ENCODE data around the gene CACNA1F.
A peak's percentile ranks its signal among the peaks of the same experiment; 100 is the strongest.

Gene CACNA1F

DNA sequence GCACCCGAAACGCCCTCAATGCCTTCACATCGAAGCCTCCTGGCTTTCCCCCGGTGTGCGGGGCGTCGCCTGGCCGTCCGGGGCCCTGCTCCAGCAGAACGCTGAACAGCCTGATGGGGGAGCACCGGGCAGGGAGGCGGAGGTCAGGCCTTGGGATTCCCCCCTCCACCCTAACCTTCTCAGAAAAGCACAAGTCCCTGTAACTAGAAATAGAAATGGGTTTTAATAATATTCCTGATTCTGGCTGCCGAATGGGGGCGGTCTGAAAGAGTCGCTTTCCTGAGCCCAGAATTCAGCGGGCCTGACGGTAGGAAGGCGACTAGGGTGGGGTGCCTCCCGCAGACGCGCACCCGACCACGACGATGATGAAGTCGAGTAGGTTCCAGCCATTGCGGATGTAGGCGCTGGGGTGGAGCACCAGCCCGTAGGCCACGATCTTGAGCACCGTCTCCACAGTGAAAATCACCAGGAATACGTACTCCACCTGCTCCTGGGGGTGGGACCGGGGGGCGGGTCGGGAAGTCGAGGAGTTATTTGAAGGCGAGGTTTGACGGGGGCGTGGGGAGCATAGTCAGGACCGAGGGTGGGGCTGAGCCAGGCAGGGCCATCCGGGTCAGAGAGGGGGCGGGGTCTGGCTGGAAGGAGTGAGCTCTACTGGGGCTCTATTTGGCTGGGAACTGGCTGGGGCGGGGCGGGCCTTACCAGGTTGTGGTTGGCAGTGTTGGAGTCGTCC is 2.5 kb downstream of the CACNA1F start:
- peak; percentile 5 to 63 for DNase-seq (ENCODE audit: low read depth in 2 of 2)

DNA sequence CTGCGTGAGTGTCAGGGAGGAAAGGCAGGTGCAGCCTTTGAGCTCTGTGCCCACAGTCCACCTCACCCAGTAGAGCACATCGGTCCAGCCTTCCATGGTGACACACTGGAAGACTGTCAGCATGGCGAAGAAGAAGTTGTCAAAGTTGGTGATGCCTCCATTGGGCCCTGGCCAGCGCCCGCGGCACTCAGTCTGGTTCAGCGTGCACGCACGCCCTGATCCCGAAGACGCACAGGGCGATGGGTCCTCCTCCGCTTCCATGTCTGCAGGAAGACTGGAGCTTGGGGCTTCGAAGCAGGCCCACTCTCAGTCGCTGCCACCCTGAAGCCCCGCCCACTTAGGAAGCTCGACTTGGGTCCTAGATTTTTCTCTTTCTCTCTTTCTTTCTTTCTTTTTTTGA is 5.0 kb downstream of the CACNA1F start:
- no peak for DNase-seq (ENCODE audit: low read depth in 2 of 2)

DNA sequence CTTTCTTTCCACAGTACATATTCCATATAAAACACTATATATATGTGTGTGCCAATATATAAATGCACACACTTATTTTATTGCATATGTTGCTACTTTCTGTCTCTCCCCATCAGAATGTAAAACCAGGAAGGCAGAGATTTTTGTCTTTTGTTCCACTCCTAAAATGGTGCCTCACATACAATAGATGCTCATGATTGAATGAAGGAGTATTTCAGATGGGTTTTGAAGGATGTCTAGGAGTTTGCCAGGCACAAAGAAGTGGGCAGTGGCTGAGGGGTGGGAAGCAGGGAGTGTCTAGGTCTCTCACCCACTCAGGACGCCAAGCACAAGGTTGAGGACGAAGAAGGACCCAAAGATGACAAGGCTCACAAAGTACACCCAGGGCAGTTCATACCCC is 5.4 kb downstream of the CACNA1F start:
- DNase-seq (ENCODE audit: low read depth in 2 of 2), result no peak

DNA sequence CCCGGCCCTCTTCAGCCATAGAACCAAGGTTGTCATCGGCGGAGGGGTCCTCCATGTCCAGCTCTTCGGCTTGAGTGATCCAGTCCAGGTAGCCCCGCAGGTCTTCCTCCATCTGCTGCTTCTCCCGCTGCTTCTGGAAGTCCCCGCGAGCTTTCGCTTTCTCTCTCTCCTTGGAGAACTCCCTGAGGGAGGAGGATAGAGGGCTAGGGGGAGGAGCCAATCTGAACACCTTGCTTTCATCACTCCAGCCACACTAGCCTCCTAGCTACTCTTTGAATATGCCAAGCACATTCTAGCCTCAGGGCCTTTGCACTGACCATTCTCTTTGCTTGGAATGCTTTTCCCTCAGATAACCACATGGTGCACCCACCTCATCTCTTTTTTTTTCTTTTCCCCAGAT is 6.2 kb downstream of the CACNA1F start:
- no peak for DNase-seq (ENCODE audit: low read depth in 2 of 2)

DNA sequence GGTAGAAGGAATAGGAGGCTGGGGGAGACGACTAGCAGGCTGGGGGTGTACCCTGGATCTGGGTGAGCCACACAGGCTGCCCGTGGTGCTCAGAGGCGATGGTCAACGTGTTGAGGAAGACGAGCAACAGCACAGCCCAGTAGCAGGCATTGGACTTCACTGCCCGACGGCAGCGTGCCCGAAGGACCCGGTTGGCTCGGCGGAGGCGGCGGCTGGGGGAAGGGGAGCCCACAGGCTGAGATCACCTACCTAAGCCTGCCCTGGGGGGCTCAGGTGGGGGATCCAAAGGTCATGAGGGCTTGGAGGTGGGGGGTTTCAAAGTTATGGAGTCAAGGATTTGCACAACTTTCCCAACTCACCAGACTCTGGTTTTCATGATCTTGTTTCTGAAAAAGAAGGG is 7.3 kb downstream of the CACNA1F start:
- no peak for DNase-seq (ENCODE audit: low read depth in 2 of 2)

DNA sequence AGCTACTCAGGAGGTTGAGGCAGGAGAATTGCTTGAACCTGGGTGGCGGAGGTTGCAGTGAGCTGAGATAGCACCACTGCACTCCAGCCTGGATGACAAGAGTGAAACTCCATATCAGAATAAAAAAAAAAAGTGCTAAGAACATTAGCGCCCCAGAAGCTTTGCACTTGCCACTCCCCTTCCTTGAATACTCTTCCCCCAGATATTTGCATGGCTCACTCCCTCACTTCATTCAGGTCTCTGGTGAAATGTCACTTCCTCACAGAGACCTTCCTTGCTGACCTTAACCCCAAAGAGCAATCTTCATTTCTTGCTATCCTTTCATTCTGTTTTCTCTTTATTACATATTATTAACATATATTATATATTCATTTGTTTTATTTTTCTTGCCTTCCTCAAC is 11.3 kb downstream of the CACNA1F start:
- DNase-seq (ENCODE audit: low read depth in 2 of 2), result no peak

DNA sequence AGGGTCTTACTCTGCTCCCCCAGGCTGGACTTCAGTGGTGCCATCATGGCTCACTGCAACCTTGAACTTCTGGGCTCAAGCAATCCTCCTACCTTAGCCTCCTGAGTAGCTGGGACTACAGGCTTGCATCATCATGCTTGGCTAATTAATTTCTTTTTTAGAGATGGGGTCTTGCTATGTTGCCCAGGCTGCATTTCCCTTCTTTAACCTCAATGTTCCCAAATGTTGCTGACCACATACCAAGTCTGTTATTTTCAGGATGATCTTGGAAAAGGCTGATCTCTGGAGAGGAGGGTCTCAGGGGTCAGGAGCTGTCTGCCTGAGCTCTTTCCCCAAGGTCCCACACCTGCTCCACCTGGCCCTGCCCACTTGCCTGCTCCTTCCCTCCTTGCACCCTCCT is 13.0 kb downstream of the CACNA1F start:
- no peak for DNase-seq (ENCODE audit: low read depth in 2 of 2)

DNA sequence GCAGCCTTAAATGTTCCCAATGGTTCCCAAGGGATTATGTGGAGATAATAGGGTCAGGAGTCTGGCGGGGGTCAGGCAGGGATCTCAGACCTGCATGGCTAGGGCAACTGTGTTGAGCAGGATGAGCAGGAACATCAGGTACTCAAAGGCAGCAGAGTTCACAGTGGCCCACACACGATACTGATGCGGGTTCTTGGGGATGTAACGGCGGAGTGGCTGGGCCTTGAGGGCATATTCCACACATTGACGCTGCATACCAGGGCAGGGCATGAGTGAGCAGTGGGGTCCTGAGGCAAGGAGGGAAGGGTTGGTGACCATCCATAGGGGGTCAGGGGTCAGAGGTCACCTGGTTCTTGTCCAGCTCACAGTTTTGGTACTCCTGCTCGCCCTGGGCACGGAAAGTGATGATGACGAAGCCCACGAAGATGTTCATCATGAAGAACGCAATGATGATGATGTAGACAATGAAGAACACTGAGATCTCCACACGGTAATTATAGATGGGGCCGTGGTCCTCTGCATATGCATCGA is 18.1 kb downstream of the CACNA1F start:
- no peak for DNase-seq (ENCODE audit: low read depth in 2 of 2)

DNA sequence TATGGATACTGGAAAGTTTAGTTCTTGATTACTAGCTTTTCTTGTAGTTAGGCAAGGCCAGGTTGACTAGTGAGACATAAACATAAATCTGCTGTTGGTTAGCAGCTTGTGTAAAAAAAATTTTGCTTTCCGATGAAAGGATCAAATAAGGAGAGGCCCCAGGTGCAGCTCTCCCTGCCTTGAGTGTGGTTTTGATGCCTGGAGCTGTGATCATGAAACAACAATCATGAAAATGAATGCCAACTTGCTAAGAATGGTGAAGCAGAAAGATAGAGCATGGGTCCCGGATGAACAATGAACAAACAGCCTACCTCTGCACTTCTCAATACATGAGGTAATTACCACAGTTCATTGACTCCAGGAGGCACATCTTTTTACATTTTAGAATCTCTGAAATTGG is 18.7 kb downstream of the CACNA1F start:
- no peak for DNase-seq (ENCODE audit: low read depth in 2 of 2)

DNA sequence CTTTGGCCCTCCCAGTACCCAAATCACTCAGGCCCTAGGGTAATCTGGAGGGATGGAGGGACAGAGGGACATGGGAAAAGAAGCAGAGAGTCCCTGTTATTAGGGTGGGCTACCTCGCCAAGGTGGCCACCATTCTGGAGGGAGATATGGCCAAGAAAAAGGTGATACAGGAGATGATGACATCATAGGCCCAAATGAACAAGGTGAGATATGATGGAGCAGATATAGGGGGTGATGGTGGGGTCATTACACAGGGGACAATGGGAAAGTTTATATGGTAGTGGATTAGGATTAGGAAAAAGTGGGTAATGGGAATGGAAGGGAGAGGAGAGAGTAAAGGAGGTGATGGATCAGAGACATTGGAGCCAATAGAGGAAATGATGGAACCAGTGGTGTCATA is 20.3 kb downstream of the CACNA1F start:
- DNase-seq (ENCODE audit: low read depth in 2 of 2), result no peak

DNA sequence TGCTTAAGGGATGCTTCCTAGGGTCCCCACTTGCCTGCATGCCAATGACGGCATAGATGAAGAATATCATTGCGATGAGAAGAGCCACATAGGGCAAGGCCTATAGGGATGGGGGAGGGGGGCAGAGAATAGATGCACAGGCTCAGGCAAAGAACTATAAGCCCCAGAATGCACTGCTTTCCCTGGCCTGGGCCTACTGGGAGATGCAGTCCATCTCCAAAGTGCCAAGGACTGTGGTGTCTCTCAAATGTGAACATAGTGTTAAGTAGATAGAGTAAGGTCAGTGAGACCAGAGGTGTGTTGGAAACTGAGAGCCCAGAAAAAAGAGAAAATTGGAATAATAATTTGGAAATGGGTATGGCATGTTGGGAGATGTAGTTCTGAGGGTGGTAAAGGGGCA is 20.9 kb downstream of the CACNA1F start:
- DNase-seq (ENCODE audit: low read depth in 2 of 2), result no peak

DNA sequence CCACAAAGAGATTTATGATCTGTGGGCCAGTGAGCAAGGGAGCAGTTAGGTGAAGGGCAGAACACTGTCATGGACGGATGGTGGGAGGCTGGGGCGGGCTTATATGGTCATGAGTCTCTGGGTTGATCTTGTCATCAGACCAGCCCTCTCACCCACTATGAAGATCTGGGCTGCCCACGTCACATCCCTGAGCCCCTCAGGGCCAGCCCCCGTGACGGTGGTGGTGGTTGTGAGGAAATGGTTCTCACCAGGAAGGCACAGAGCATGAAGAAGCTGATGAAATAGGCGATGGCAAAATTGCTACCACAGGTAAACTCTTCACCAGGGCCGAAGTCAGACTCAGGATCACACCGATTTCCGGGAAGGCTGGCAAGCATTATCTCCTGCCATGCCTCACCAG is 22.1 kb downstream of the CACNA1F start:
- no peak for DNase-seq (ENCODE audit: low read depth in 2 of 2)

DNA sequence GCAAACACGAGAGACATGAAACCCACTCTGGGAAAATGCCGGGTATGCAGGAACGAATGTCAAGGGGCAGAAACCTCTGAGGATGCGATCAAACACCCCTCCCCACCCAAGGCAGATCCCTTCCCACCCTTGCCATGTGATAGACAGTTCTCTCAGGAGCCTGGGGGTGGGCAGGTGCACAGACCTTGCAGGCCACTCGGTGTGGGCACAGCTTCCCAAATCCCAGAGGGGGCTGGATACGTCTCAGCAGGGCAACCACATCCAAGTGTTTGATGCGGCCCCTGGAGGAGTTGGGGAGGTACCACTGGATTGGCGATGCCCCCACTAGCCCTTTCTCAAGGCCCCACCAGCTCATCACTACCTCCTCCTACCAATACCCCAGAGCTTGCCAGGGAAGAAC is 22.7 kb downstream of the CACNA1F start:
- no peak for DNase-seq (ENCODE audit: low read depth in 2 of 2)

DNA sequence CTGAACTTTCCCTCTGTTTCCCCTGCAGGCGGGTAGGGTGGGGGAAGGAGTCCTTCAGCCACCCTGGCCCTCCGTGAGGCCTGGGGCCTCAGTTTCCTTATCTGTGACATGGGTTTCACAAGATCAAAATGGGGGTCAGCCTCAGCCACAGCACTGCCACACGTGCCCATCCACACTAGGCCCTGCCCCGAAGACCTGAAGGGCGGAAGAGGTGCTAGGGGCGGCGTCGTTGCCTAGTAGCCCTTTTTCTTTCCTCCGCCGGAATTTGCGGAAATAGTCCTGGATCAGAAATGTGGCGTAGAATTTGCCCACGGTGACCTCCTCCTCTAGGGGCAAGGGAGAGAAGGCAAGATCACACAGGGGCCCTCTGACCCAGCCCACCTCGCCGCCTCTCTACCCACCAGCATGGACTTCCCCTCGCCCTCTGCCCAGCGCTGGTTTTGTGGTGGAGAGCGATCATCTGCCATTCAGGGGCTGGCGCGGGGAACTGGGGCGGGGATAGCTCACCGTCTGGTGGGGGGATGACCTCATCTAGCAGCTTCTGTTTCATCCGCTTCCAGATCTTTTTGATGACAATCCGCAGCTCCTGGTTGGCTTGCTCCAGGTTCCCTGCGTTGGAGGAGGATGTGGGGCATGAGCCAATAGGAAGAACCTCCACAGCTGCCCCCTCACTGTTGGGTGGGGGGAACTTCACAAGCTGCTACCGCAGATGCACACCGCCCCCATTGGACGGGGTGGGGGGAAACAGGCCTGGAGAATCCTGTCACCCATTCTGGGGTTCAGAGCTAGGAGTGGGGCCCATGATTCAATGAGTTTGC is 23.5 kb downstream of the CACNA1F start:
- DNase-seq (ENCODE audit: low read depth in 2 of 2), result no peak

DNA sequence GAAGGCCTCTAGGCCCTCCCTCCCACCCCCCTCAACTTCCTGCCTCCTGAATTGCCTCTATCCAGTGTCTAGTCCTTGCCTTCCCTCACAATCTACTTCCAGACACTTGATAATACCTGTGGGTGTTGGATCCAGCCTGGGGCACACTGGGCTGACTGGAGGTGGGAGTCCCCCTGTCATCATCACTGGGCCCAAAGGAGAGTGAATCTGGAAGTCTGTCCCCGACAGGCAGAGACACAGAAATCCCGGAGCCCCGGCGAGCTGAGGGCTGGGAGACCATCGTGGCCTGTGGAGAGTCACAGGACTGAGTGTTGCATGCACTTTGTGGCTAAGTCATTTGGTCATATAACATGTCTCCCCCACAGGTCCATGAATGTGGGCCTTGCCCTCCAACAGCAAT is 24.7 kb downstream of the CACNA1F start:
- no peak for DNase-seq (ENCODE audit: low read depth in 2 of 2)

DNA sequence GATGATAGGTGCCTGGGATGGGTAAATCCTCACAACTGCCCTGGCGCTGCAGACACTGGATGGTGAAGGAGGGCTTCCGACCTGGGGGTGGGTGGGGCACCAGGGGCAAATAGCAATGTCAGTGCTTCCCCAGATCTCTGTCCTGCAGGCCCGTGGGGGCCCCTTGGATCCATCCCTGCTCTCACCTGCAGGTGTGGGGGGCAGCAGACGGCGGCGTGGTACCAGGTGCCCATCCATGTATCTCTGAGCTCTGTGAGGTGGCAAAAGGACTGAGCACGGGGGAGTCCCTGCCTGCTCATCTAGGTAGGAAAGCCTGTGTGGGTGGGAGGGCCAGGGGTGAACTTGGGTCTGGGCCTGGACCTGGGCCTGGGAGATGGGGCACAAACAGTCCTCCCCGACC is 26.6 kb downstream of the CACNA1F start:
- no peak for DNase-seq (ENCODE audit: low read depth in 2 of 2)

DNA sequence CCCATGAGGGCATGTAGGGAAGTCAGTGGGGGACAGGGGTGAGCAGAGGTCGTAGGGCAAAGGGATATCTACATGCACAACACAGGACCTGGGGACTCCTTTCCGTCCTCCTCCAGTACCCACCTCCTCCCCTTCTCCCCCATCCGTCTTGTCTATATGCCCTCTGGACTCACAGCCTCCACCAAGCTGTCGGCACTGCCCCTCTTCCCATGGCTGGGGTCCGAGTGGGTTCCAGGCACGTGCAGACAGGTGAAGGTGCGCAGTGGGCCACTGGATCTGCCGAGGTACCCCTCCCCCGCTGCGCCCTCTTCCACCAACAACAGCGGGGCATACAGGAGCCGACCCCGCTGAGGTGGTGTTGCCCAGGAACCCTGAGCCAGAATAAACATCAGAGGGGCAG is 27.7 kb downstream of the CACNA1F start:
- no peak for DNase-seq (ENCODE audit: low read depth in 2 of 2)

DNA sequence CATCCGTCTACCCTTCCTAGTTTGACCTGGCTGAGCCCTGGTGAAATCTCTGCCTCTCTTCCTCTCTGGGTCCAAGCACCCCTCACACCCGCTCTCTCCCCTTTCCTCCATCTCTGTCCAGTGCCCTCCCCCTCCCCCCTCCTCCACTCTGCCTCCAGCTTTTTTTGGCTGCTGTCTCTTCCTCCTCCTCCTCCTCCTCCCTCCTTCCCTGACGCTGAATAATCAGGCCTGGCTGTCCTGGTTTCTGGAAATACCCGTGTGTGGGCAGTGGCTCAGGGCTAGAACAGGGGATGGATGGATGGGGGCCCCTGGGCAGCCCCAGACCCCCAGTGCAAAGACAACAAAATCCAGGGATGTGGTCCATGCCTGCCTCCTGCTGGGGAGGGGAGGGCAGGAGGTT is 28.4 kb downstream of the CACNA1F start:
- no peak for DNase-seq (ENCODE audit: low read depth in 2 of 2)

DNA sequence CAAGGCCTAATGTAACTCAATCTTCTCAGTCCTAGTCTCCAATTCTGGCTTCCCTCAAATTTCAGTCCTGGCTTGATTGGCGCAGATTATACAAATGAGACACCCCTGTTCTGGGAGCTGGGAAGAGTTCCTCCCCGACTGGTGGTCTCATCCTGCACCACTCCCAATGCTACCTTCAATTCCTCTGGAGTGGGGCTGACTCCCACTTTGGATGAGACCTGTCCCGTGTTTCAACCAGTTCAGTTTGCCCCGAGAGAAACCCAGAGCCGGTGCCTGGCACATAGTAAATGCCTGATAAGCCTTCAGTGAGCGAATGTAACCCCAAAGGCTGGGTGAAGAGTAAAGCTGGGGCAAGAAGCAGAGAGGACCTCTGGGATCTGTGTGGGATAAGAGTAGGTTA is 29.1 kb downstream of the CACNA1F start:
- DNase-seq (ENCODE audit: low read depth in 2 of 2), result no peak

DNA sequence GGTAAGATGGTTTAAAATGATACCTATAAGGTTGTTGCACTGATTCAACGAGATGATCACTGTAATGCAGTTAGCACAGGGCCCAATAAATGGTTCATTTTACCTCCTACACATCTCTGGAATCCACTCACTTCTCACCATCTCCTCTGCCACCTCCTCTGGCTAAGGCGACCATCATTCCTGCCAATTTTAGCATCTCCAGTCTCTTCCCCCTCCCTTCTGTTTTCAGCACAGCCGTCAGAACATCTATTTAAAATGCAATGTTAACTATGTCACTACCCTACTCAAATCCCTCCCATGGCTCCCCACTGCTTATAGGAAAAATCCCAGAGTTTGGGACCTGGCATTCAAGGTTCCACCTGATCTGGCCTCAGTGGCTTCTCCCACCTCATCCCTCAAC is 29.6 kb downstream of the CACNA1F start:
- DNase-seq (ENCODE audit: low read depth in 2 of 2), result no peak

DNA sequence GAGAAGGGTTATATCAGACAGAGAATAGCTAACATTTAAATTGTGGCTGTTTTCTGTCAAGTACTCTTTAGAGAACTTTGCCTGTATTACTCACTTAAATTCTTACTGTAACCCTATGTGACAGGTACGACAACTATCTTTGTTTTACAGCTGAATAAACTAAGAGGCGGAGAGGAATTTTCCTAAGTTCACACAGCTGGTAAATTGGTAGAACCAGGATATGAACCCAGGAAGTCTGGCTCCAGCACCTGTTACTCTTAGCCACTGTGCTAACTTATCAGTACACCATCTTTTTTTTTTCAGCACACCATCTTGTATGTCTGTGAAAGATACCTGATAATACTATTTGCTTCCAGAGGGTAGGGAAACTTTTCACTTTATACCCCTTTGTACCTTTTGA is 31.1 kb downstream of the CACNA1F start:
- DNase-seq (ENCODE audit: low read depth in 2 of 2), result no peak

DNA sequence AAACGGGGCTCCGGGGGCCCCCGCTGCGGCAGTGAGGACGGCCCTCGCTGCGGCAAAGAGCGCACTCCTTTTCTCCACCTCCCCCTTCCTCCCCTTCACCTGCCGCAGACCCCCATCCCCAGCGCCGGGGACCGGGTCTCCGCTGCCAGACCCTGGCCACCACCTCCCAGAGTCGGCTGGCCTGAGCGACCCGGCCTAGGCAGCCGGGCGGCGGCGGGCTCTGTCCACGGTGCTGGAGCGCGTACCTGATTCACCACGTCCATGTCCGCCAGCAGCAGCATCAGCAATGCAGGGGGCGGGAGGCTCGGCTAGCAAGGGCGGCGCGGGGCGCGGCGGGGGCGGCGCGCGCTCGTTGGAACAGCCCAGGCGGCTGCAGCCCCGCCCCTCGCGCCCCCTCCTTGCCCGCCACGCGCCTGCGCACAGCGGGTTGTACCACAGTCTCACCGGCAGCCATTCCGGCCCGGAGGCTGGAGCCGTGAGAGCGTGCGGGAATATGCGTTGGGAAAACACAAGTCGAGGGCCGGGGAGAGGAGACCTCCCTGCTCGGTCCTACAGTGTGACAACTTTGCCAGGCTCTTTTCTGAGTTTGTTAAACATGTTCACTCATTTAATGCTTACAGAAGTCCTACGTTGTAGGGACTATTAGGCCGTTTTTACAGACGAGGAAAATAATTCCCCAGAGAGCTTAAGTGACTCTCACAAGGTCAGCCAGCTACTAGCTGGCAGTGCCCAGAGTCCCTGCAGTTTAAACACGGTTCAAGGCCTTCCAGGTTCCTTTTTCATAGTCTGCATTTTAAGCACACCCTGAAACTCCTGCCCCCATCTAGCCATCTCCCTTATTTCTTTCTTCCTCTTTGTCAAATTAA is 33.0 kb downstream of the CACNA1F start, which contains the start of gene SYP:
Gene SYP (minus strand): TSS at position 288 of the 866 bp plus-strand sequence. CDS start 7 bp downstream, at position 281.
- DNase-seq (ENCODE audit: low read depth in 2 of 2), result peak; percentile 73 to 75
